Hypothalamus (tissue), 51 donors: Measurements from ENCODE around the gene FRMPD4.
A peak's percentile ranks its signal among the peaks of the same experiment; 100 is the strongest.

Experiments used
- DNase-seq, 51 donors: peaks; one replicate each; lab custom pipeline; 2025; lab: John Stamatoyannopoulos, UW

Gene FRMPD4

DNA sequence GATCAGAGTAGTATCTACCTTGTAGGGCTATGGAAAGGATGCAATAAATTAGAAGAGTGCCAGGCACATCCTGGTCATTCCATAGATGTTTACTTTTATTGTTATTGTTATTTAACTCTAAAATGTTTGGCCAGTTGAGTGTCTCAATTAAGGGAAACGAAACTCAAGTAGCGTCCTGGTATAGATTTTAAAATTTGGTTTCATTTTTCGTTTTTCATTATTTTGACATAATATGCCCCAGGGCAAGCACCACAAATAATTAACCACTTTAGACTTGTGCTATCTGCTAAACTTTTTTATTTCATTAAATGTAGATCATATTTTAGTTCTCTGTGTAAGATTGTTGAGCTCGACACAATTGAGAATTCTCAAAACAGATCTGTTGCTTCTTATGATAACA, 473.2 kb downstream of the FRMPD4 start:
- DNase-seq: no peak

DNA sequence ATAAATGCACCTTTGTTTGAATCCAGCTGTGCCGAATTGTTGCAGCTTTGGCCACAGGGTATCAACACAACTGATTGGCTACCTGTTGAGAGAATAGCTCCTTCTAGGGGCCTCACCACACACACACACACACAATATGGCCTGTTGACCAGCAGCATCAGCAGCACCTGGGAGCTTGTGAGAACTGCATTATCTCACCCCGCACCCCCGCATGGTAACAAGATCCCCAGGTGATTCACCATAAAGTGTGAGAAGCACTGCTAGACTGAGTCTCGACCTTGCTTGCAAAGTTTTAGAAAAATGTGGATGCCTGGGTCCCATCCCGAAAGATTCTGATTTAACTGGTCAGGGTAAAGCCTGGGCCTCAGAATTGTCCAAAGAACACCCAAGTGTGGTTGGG, 476.0 kb downstream of the FRMPD4 start:
- DNase-seq: no peak

DNA sequence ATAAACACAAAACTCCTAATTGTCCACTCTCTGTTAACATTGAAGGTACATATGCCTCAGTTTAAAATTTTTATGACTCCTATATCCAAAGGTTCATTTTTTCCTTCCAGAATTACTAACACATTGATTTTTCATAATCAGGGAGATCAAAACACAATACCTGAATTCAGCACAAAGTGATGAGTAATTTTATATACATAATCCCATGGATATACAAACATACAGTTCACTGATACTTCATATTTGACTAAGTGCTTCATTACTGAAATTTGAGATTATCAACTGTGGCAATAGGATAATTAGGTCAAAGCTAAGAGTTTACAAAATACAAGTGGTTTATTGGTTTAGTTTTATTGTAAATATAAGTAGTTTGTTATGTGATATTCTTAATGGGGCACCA, 476.8 kb downstream of the FRMPD4 start:
- DNase-seq: no peak

DNA sequence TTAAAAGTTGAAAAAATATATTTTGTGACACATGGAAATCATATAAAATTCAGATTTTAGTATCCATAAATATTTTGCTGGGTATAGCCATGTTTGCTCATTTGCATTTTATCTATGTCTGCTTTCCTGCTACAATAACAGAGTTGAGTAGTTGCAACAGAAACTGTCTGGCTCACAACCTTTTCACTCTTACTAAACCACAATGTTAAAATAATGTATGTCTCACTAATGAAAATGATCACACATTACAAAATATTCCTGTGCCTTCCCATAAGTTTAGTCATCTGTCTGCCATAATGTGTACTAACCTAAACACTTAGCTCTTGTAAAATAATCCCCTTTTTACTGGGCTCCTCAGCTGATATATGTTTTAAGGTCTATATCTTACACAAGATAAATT, 479.0 kb downstream of the FRMPD4 start:
- DNase-seq: no peak

DNA sequence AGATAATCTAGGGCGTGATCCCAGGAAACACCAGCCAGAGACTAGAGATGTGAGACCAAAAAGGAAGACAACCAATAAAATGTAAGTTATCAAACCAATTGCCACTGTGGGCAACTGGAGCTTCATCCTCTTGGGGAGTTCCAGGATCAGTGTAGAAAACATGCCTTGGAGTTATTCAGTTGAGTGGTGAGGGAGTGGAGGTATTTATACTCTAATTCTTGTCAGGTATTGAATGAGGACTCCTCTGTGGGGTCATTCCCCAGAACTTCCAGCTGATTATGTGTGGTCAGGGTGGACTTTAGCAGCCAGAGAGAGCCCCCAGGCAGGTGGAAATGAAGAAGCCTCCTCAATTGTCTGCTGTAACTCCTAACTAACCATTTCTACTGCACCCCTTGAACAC, 509.0 kb downstream of the FRMPD4 start:
- DNase-seq: no peak

DNA sequence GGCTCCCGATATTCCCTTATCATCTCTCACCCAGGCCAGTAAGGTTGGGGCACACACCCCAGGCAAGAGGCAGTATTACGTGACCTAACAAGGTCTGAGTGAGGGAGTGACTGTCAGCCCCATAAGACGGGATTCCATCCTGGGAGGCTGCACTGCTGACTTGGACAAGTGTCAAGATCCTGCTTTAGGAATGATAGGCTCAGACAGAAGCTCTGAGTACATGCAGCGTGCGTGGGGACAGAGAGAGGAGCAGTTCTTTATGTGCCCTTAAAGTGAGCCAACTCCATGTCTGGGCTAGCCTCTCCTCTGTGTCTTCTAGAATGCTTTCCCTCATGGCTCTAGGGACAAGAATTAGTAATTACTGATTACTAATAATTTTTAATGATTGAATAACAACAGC, 510.7 kb downstream of the FRMPD4 start:
- DNase-seq: no peak

DNA sequence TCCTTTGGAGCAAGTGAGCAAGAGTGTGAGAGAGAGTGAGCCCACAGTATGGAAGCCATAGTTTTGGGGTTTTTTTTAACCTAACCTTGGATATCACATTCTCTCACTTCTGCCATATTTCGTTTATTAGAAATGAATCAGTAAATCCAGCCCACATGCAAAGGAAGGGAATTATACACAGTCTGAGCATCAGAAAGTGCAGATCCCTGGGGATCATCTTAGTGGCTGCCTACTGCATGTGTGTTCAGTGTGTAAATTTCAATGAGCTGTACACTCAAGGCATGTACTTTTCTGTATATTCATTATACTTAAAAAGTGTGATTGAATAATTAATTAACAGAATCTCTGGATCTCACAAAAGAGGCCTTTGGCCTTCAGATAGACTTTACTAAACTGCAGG, 519.2 kb downstream of the FRMPD4 start:
- DNase-seq: no peak

DNA sequence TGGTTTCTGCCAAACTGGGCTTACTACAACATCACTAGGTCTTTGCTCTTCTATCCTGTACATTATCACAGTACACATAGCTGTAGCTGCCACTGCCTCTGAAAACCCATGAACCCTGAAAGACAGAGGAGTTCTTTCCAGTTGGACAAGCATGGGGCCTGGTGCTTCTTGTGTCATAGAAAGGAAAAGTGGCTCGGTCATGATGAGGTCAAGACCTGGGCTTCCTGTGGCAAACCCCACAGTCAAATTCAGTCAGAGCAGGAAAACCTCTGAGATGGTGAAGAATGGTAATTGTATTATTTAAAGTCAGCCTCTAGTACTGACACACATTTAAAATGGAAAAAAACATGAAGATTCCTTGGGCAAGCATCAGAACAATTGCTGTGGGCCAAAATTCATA, 519.6 kb downstream of the FRMPD4 start:
- DNase-seq: no peak

DNA sequence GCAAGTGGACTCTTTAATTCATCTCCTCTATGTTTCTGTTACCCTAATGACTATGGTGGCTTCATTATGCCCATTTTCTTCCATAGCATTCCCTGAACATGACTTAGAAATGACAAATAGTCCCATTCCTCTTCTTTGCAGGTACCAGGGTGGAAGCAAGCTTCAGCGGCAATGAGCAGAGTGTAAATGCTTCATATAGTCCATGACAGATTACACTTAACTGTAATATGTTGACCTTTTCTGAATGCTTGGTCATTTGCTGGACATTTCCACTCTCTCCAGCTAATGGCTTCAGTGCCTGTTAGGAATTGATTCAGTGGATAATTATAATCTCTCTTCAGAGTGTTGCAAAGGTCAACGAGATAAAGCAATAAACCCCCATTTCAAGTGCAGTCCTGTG, 523.2 kb downstream of the FRMPD4 start:
- no peak for DNase-seq

DNA sequence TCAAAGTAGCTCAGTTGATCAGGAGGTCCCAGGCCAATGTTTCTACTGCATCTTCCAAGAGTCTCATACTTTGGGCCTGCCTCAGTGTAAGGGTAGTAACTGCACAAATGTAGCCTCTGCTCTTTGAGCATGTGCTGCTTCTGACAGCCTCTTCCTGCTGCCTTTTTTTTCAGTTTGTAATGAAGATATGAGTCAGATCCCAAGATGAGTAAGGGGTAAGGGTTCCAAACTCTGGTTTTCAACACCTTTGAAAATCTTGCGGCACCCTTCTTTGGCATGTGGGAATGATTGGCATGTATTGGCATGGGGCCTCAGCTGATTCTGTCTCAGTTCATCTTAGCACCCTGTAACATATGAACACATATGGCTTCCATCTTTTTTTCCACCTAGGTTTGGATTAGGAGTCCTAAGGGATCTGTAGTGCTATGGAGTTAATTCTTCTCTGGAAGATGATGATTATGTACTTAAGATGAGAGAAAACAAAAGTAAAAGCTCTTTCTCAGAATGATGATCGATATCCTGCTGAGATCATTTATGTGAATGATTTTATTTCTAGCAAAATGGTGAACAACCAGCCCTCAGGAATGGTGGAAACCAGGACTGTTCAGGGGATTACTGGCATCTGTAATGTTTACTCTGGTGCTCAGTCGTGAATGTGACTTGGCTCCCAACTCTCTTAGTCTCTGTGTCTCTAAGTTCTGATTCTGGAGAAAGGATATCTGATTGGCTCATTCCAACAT, 534.3 kb downstream of the FRMPD4 start:
- no peak for DNase-seq

DNA sequence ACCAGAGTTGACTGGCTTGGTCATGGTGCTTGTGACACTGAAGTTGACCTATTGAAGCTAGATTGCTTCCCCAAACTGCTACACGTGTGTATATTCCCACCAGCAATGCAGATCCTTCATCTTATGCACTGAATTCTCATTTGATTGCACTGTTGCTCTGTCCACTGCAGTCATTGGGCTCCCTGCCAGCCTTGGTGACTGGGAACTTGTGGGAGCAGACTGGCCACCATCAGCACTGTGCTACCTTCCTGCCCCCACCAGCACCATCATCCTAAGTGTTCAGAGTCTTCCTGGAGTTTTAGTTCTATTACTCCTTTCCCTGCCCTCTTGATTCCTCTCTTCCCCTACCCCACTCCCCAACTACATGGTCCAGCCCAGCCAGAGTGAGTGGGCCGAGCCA, 535.2 kb downstream of the FRMPD4 start:
- no peak for DNase-seq

DNA sequence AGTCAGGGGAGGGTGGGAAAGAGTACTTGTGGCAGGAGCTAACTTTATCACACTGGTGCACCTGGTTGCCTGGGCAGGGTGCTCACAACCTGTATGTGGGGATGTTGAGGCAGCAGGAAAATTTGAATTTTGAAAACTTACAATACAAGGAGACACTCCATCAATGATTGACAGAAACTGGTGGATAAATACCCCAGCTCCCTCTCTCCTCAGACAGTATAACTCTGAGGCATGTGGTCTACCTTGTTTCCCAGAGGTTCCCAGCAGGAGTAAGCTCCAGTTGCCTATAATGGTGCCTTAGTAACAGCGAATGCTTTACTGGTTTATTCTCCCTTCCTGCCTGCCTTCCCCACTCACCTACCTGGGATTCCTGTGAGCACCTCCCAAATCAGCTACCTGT, 541.2 kb downstream of the FRMPD4 start:
- no peak for DNase-seq

DNA sequence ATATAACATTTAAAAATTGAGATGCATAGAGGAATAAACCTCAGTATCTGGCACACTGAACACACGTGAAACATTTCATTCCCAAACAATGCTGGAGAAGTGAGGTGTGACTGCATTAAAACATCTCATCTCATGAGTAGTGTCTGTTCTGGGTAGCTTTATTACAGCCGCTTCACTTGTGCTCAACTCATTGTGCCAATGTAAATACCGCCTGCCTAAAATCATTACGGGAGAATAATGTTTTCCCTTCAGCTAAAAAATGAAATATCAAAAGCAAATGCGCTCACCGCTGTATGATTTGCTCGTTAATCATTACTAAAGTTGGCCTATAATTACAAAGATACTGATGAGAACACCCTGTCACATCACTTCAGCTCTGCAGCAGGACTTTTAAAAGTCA, 542.8 kb downstream of the FRMPD4 start:
- no peak for DNase-seq

DNA sequence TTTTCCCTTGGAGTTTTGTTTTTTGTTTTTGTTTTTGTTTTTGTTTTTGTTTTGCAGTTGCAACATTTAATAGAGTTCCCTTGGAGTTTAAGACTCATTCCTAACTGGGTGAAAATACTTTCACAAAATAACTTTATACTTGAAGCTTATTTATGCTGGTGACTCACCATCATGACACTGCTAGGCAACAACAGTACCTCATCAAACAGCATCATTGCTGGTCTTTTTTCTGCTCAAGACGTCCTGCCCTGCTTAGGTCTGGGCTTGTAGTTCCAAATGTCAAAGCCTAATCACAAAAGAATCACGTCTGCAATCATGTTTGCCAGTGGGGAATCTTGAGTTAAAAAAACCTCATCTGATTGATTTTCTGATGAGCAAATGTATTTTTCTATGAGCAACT, 547.3 kb downstream of the FRMPD4 start:
- DNase-seq: no peak

DNA sequence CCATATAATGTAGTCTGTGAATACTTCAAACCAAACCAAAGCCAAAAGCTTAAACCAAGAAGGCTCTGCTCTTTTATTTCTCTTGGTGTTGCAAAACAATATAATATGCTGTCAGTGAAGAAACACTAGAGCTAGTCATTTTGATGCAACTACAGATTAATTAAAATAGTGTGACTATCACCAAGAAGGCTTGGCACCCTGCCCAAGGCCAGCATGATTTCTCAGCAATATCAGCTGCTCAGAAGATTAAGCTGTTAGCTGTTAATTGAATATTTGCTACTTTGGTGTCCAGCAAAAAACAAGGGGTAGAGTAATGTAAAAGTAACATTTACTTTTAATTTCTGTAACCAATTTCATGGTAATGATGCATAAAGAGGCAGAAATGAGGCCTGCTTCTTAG, 548.1 kb downstream of the FRMPD4 start:
- peak in 2 of 51 donors; percentile 0 for DNase-seq

DNA sequence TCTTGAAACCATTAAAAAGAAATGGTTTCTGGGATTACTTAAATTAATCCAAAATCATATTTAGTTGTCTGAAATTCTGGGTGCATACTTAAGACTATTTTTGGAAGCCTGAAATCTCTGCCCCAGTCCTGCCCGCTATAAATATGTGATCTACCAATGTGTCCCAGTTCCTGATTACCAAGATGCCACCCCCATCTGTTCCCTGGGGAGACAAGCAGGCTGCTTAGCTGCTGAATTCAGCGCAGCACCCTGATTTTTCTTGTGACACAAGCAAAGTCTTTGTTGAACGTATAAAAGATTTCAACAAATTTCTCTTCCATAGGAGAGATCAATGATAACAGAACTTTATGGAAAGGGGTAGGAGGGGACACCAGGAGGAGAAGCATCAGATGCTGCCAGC, 552.4 kb downstream of the FRMPD4 start:
- DNase-seq: no peak

DNA sequence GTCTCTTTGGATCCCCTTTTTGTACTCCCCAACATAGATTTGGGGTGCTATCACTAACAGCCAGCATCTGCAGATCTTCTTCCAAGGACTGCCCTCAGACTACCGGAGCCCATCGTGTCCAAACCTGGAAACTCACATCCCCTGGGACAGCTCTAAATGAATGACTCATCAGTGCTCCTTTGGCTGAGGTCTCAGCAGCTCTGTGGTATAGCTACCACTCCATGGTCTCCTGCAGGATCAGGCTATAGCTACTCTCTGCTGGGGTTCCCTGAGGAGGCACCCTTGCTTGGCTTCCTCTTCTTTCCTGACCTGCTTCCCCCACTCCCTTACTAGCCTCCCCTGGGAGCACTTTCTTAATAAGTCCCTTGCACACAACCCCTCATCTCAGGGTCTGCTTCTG, 555.5 kb downstream of the FRMPD4 start:
- DNase-seq: no peak

DNA sequence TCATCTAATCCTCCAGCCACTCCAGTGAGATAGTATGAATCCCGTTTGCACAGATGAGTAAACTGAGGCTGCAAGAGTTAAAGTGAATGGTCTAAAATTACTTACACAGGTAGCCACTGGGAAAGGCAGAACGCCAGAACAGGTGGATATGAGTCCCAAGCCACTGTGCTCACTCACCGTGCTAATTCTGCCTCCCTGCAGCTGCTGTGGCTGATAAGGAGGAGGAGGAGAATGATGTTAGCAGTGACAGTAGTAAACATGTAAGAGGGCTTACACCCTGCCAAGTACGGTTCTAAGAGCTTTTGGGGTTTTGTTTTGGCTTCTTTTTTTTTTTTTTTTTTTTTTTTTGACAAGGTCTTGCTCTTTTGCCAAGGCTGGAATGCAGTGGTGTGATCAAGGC, 562.5 kb downstream of the FRMPD4 start:
- no peak for DNase-seq

DNA sequence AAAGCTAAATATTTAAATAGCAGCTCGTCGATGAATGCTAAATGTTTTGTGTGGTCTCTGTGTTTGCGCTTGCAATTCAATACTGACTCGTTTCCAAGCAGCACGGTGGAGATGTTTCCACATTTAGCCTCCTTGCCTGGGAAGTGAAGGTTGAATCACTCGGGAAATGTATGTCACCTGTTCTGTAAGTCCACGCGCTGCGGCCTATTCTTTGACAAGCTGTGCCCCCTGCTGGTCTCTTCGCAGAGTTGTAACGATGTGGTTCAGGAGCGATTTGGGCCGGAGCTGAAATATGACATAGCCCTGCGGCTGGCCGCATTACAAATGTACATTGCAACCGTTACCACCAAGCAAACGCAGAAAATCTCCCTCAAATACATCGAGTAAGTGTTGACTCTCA, 563.4 kb downstream of the FRMPD4 start:
- peak in 31 of 51 donors; percentile 0 to 53 (median 5) for DNase-seq

DNA sequence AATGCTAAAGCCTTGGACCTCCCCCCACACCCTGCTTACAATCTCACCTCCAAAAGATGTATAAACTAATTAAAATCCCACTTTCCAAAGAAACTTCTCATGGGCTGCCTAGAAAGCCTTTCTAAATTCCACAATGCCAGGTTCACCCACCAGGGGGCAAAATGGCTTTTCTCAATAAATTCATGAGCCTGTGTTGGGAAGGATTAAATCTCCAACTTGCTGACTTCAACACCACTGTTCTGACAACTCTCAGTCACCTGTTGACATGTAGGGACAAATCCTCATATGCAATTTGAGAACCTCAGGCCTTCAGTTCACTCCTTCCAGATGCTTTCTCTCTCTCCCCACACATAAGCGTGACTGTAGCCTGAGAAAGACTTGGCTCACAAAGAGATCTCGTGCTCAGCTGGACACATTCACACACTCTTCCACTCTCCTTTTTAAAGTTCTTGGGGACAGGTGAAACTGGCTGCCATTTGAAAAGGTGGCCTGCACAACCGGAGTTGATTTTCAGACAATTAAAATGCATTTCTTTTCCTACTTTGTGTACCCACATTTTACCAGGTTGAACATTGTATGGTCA, 564.3 kb downstream of the FRMPD4 start:
- DNase-seq: no peak

DNA sequence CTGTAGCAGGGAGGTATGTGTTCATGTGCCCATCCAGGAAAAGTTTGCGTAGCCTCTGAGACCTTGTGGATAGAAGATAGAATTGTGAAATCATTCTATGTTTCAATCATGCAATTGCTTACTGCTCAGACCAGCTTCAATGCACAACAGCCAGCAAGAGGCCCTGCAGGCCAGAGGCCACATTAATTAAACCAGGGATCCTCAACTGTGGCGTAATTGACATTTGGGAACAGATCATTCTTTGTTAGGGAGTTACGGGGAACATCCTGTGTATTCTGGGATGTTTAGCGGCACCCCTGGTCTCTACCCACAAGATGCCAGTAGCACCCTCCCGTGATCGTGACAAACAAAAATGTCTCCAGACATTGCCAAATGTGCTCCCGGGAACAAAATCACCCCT, 566.4 kb downstream of the FRMPD4 start:
- no peak for DNase-seq

DNA sequence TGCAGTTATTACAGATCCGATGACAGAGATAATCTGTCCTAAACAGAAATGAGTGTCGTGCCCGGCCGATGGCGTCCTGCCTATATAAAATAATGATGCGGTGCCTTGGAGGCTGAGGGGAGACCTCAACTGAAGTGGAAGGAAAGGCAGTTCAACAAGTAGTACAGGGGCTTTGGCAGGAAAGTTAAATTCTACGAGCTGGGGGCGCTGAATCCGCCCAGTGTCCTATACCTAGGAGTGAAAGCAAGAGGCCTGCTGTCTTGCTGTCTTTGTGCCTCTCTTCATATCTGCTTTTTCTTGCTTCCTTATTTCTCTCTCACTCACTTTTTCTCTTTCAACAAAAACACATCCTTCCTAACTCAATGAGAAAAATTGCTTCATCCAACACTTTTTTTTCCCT, 570.8 kb downstream of the FRMPD4 start:
- no peak for DNase-seq
